ENCODE results near the gene DGCR8. TPM values are rescaled to one million over a fixed set of nuclear protein-coding genes. Genes with fewer than 3 reads are reported as not detected.

Gene DGCR8
- total RNA-seq, 2 donors from 2014 or later: 32.0 to 37.9 TPM

GRCh38 chr22:20084547-20085413 lies 4.7 kb downstream of the DGCR8 start:
- ATAC-seq (no peak), DNase-seq (no peak)
- Mint-ChIP-seq H3K4me3 (no peak overlapping the region), H3K27me3 (no peaks in the 10 kb centered on the region), H3K36me3 (ENCODE audit: low read depth) (peaks cover 7% of the 10 kb centered on the region), H3K27ac (peak overlapping the region; percentile 16), H3K4me1 (peaks cover 44% of the 10 kb centered on the region)
- H3K9me3 ChIP-seq (ENCODE audit: control insufficient read depth, low read length, poor library complexity, severe bottlenecking): no peaks in the 10 kb centered on the region

GRCh38 chr22:20085651-20086050 lies 5.6 kb downstream of the DGCR8 start:
- Mint-ChIP-seq H3K4me3 (no peak overlapping the region), H3K36me3 (ENCODE audit: low read depth) (peaks cover 10% of the 10 kb centered on the region), H3K27me3 (no peaks in the 10 kb centered on the region), H3K27ac (peak overlapping the region; percentile 34), H3K4me1 (peaks cover 46% of the 10 kb centered on the region)
- H3K9me3 ChIP-seq (ENCODE audit: control insufficient read depth, low read length, poor library complexity, severe bottlenecking): no peaks in the 10 kb centered on the region
- ATAC-seq (no peak), DNase-seq (no peak)

GRCh38 chr22:20086101-20086599 lies 6.1 kb downstream of the DGCR8 start:
- peaks cover 13% of the 10 kb centered on the region for H3K36me3 Mint-ChIP-seq (ENCODE audit: low read depth)
- H3K4me3 Mint-ChIP-seq: no peak overlapping the region
- no peaks in the 10 kb centered on the region for H3K9me3 ChIP-seq (ENCODE audit: control insufficient read depth, low read length, poor library complexity, severe bottlenecking)
- peaks cover 43% of the 10 kb centered on the region for H3K4me1 Mint-ChIP-seq
- H3K27me3 Mint-ChIP-seq: no peaks in the 10 kb centered on the region
- no peak for DNase-seq
- no peak for ATAC-seq
- peak overlapping the region; percentile 34 for H3K27ac Mint-ChIP-seq

- peaks cover 15% of the 10 kb centered on the region for H3K36me3 Mint-ChIP-seq (ENCODE audit: low read depth)
- ATAC-seq (no peak), DNase-seq (no peak)
- H3K9me3 ChIP-seq (ENCODE audit: control insufficient read depth, low read length, poor library complexity, severe bottlenecking): no peaks in the 10 kb centered on the region
- H3K27ac Mint-ChIP-seq: peak overlapping the region; percentile 34
- peak overlapping the region; percentile 47 for H3K4me3 Mint-ChIP-seq
- H3K4me1 Mint-ChIP-seq: peaks cover 39% of the 10 kb centered on the region
- no peaks in the 10 kb centered on the region for H3K27me3 Mint-ChIP-seq
Observed at GRCh38 chr22:20086763-20087162, 6.7 kb downstream of the DGCR8 start.

- H3K4me1 Mint-ChIP-seq: peaks cover 40% of the 10 kb centered on the region
- H3K9me3 ChIP-seq (ENCODE audit: control insufficient read depth, low read length, poor library complexity, severe bottlenecking): no peaks in the 10 kb centered on the region
- no peak overlapping the region for H3K27ac Mint-ChIP-seq
- no peaks in the 10 kb centered on the region for H3K27me3 Mint-ChIP-seq
- H3K4me3 Mint-ChIP-seq: peak overlapping the region; percentile 47
- ATAC-seq (no peak), DNase-seq (no peak)
- H3K36me3 Mint-ChIP-seq (ENCODE audit: low read depth): peaks cover 15% of the 10 kb centered on the region
Observed at GRCh38 chr22:20087319-20088262, 7.5 kb downstream of the DGCR8 start.

- Mint-ChIP-seq H3K27ac (no peak overlapping the region), H3K4me3 (no peak overlapping the region), H3K27me3 (no peaks in the 10 kb centered on the region), H3K4me1 (peaks cover 34% of the 10 kb centered on the region), H3K36me3 (ENCODE audit: low read depth) (peaks cover 15% of the 10 kb centered on the region)
- DNase-seq (no peak), ATAC-seq (no peak)
- H3K9me3 ChIP-seq (ENCODE audit: control insufficient read depth, low read length, poor library complexity, severe bottlenecking): no peaks in the 10 kb centered on the region
Observed at GRCh38 chr22:20088263-20088648, 8.2 kb downstream of the DGCR8 start.

- H3K4me3 Mint-ChIP-seq: no peak overlapping the region
Observed at GRCh38 chr22:20089226-20089976, 9.4 kb downstream of the DGCR8 start.

GRCh38 chr22:20089977-20090729 lies 10.1 kb downstream of the DGCR8 start:
- Mint-ChIP-seq H3K4me3 (no peak overlapping the region), H3K27ac (no peak overlapping the region), H3K4me1 (peaks cover 20% of the 10 kb centered on the region), H3K27me3 (no peaks in the 10 kb centered on the region), H3K36me3 (ENCODE audit: low read depth) (peaks cover 17% of the 10 kb centered on the region)
- ATAC-seq (no peak), DNase-seq (no peak)
- H3K9me3 ChIP-seq (ENCODE audit: control insufficient read depth, low read length, poor library complexity, severe bottlenecking): no peaks in the 10 kb centered on the region

More at GRCh38 chr22:20089226-20089976, 9.4 kb downstream of the DGCR8 start:
- H3K27ac Mint-ChIP-seq: no peak overlapping the region
- H3K4me1 Mint-ChIP-seq: peaks cover 24% of the 10 kb centered on the region
- DNase-seq (no peak), ATAC-seq (no peak)
- peaks cover 17% of the 10 kb centered on the region for H3K36me3 Mint-ChIP-seq (ENCODE audit: low read depth)
- H3K27me3 Mint-ChIP-seq: no peaks in the 10 kb centered on the region
- H3K9me3 ChIP-seq (ENCODE audit: control insufficient read depth, low read length, poor library complexity, severe bottlenecking): no peaks in the 10 kb centered on the region

- DNase-seq (no peak), ATAC-seq (no peak)
- H3K27ac Mint-ChIP-seq: peak overlapping the region; percentile 51
- H3K36me3 Mint-ChIP-seq (ENCODE audit: low read depth): peaks cover 19% of the 10 kb centered on the region
- no peaks in the 10 kb centered on the region for H3K27me3 Mint-ChIP-seq
- H3K9me3 ChIP-seq (ENCODE audit: control insufficient read depth, low read length, poor library complexity, severe bottlenecking): no peaks in the 10 kb centered on the region
- H3K4me3 Mint-ChIP-seq: peak overlapping the region; percentile 33
- H3K4me1 Mint-ChIP-seq: peaks cover 21% of the 10 kb centered on the region
Observed at GRCh38 chr22:20090730-20091240, 10.7 kb downstream of the DGCR8 start.

- Mint-ChIP-seq H3K4me1 (peaks cover 15% of the 10 kb centered on the region), H3K4me3 (no peak overlapping the region), H3K27ac (peak overlapping the region; percentile 61), H3K27me3 (no peaks in the 10 kb centered on the region), H3K36me3 (ENCODE audit: low read depth) (peaks cover 16% of the 10 kb centered on the region)
- no peak for DNase-seq
- peak; percentile 60 for ATAC-seq
- H3K9me3 ChIP-seq (ENCODE audit: control insufficient read depth, low read length, poor library complexity, severe bottlenecking): no peaks in the 10 kb centered on the region
Observed at GRCh38 chr22:20091690-20092476, 11.8 kb downstream of the DGCR8 start.

- no peak for ATAC-seq
- no peak for DNase-seq
- peaks cover 15% of the 10 kb centered on the region for H3K36me3 Mint-ChIP-seq (ENCODE audit: low read depth)
- no peaks in the 10 kb centered on the region for H3K9me3 ChIP-seq (ENCODE audit: control insufficient read depth, low read length, poor library complexity, severe bottlenecking)
- H3K27ac Mint-ChIP-seq: peak overlapping the region; percentile 61
- H3K27me3 Mint-ChIP-seq: no peaks in the 10 kb centered on the region
- no peak overlapping the region for H3K4me3 Mint-ChIP-seq
- H3K4me1 Mint-ChIP-seq: peaks cover 18% of the 10 kb centered on the region
Observed at GRCh38 chr22:20092477-20092854, 12.4 kb downstream of the DGCR8 start.

Measured in T-helper 17 cell (primary cell).